ENCODE results near the gene SMIM41. TPM values are rescaled to one million over a fixed set of nuclear protein-coding genes. Genes with fewer than 3 reads are reported as not detected.

The SMIM41 gene
- total RNA-seq, 1 donor from 2014 or later: 0.88 TPM

DNA sequence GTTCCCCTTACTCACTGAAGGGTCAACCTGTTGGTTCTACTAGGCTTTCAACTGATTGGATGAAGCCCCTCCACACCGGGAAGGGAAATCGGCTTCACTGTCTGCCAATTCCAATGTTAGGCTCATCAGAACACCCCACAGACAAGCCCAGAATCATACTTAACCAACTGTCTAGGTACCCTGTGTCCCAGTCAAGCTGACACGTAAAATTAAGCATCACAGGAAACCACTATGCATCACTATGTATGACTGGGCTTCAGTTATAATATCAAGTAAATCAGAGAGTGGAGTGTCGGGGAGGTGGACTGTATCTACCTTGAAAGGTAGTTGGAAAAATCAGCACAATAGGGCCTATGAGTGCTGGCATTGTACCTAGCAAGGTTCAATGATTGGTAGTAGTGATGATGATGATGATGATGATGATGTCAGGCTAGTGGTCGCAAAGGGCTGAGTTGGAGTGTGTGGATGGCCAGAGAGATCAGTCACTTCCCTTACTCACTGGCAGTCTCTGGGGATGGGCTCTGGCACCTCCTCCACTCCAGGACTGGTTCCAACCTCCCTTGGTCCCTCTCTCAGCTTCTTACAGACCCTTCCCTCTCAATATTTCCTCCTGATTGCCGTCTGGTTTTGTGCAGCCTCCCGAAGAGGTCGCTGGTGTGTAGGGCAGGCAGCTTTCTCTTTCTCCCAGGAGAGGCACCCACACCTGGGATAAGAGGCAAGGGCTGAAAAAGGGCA is 13.0 kb upstream of the SMIM41 start:
- Mint-ChIP-seq H3K27ac (ENCODE audit: unreplicated experiment) (no peak overlapping the region), H3K4me1 (ENCODE audit: low read depth, unreplicated experiment) (peaks cover 18% of the 10 kb centered on the region), H3K36me3 (ENCODE audit: unreplicated experiment) (no peaks in the 10 kb centered on the region), H3K4me3 (ENCODE audit: unreplicated experiment) (no peak overlapping the region), H3K9me3 (ENCODE audit: unreplicated experiment) (peaks cover 4% of the 10 kb centered on the region), H3K27me3 (ENCODE audit: unreplicated experiment) (peaks cover 5% of the 10 kb centered on the region)
- no peak for DNase-seq
- no peak for TF ChIP-seq CTCF (IDR thresholded peaks at IDR 0.05; ENCODE audit: partially characterized antibody, unreplicated experiment)

GRCh38 chr12:52067081-52067374 is 12.5 kb upstream of the SMIM41 start:
- no peak for TF ChIP-seq CTCF (IDR thresholded peaks at IDR 0.05; ENCODE audit: partially characterized antibody, unreplicated experiment)
- H3K27me3 Mint-ChIP-seq (ENCODE audit: unreplicated experiment): peaks cover 5% of the 10 kb centered on the region
- peaks cover 4% of the 10 kb centered on the region for H3K9me3 Mint-ChIP-seq (ENCODE audit: unreplicated experiment)
- no peak overlapping the region for H3K27ac Mint-ChIP-seq (ENCODE audit: unreplicated experiment)
- H3K4me3 Mint-ChIP-seq (ENCODE audit: unreplicated experiment): no peak overlapping the region
- DNase-seq: no peak
- H3K4me1 Mint-ChIP-seq (ENCODE audit: low read depth, unreplicated experiment): peaks cover 18% of the 10 kb centered on the region
- no peaks in the 10 kb centered on the region for H3K36me3 Mint-ChIP-seq (ENCODE audit: unreplicated experiment)

DNA sequence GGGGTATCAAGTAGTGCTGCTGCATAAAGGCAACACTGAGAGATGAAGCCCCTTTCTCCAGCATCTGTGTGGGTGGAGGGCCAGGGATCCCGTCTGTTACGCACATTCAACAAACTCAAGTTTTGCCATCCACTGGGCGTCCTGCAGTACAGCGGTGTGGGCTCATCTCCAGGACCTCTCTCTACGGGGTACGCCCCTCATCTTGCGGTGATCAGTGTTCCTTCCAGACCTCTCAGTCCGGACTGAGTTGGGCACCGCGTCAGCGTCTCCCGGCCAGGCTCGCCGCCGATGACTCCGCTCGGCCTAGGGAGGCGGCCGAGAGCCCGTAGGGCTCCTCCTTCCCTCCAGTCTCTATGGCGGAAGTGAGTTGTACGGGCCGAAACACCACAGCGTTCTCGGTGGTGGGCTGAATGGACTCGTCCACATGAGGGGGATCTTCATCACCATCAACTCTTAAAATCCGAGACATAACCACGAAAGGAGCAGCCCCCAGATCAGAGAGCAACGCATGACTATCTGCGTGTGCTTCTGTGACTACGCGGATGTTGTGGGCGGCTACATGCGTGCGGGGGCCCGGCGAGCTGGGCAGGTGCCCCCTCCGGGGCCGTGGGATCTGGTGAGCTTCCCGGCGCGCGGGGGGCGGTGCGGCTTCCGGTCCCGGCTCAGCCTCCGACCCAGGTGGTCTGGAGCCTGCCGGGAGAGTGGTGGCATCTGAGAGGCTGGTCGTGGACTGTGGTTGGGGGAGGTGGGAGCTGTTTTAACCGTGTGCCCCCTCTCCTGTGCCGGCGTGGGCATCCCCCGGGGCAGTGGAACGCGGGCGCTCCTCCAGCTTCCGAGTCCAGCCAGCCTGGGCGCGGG is 9.9 kb upstream of the SMIM41 start, which contains the start of gene ATG101:
ATG101 (plus strand) TSS at position 652 of the 858 bp plus-strand sequence. CDS start 3,673 bp downstream, outside the sequence.
- H3K36me3 Mint-ChIP-seq (ENCODE audit: unreplicated experiment): no peaks in the 10 kb centered on the region
- peak within 1 kb of the TSS; percentile 96 for H3K4me3 Mint-ChIP-seq (ENCODE audit: unreplicated experiment)
- H3K4me1 Mint-ChIP-seq (ENCODE audit: low read depth, unreplicated experiment): peaks cover 21% of the 10 kb centered on the region
- DNase-seq: peak; percentile 89
- TF ChIP-seq CTCF (IDR thresholded peaks at IDR 0.05; ENCODE audit: partially characterized antibody, unreplicated experiment): peak; percentile 8
- peaks cover 4% of the 10 kb centered on the region for H3K9me3 Mint-ChIP-seq (ENCODE audit: unreplicated experiment)
- peaks cover 6% of the 10 kb centered on the region for H3K27me3 Mint-ChIP-seq (ENCODE audit: unreplicated experiment)
- H3K27ac Mint-ChIP-seq (ENCODE audit: unreplicated experiment): peak within 1 kb of the TSS; percentile 100

DNA sequence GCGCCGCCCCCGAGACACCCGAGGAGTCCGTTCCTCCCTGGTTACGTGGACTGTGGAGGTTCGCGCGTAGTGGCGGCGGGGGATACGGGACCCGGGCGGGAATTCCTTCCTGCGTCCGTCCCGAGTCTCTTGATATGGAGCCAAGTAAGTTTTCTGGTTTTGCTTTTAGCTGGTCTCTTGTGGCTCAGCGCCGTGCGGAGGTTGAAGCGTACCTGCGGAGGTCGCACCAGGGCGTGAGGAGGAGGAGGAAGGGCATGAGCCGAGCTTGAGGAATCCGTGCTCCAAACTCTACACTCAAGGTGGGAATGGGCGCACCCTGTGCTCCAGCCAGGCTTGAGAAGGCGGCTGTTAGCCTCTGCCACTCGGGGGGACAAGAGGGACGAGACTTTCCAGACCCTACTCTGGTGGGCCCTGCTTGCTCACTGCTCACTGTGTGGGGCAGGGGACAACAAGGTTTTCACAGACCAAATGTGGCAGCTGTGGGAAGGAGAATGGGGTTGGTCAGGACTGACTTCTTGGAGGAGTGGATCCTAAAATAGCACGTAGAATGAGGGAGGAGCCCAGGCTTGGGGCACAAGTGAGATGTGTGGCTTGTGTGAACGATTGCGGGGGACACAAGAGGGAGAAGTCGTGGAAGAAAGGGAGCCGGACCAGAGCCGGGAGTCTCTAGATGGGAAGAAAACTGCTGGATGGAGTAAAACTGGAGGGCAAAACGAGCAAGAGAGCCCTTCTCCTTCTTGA is 9.1 kb upstream of the SMIM41 start:
- H3K4me1 Mint-ChIP-seq (ENCODE audit: low read depth, unreplicated experiment): peaks cover 21% of the 10 kb centered on the region
- H3K27me3 Mint-ChIP-seq (ENCODE audit: unreplicated experiment): peaks cover 4% of the 10 kb centered on the region
- no peak for TF ChIP-seq CTCF (IDR thresholded peaks at IDR 0.05; ENCODE audit: partially characterized antibody, unreplicated experiment)
- no peaks in the 10 kb centered on the region for H3K36me3 Mint-ChIP-seq (ENCODE audit: unreplicated experiment)
- H3K27ac Mint-ChIP-seq (ENCODE audit: unreplicated experiment): peak overlapping the region; percentile 73
- H3K9me3 Mint-ChIP-seq (ENCODE audit: unreplicated experiment): peaks cover 4% of the 10 kb centered on the region
- no peak for DNase-seq
- H3K4me3 Mint-ChIP-seq (ENCODE audit: unreplicated experiment): peak overlapping the region; percentile 96
